ENCODE measurements around the gene AP2A2.

The AP2A2 gene

DNA sequence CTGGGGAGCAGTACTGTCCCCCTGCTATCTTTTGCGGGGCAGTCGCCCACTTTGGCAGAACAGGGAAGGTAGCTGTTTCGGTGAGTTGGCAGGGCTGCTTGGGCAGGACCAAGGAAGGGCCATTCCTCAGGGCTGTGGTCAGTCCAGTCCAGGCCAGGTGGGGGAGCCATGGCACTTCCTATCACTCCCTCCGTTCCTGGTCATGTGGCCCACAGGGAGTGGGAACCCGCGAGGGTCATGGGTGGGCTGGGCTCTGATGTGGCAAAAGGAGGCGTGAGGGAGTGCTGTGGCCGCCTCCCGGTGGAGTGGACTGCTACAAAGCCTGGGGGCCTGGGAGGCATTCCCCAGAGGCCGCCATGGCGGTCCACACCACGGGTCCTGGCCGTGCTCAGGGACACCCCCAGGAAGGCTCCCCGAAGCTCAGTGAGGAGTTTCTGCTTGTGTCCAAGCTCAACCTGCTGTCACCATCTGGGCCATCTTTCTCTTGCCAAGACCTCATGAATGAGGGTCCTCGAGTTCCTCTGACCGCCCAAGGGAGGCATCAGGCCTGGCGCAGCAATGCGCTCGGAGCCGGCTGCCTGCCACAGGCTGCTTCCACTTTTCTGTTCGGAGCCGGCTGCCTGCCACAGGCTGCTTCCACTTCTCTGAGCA is 27.0 kb upstream of the AP2A2 start:
- in situ Hi-C loops (cut with HindIII; ENCODE audit: low sequenced_read_pairs), result no loop called here

DNA sequence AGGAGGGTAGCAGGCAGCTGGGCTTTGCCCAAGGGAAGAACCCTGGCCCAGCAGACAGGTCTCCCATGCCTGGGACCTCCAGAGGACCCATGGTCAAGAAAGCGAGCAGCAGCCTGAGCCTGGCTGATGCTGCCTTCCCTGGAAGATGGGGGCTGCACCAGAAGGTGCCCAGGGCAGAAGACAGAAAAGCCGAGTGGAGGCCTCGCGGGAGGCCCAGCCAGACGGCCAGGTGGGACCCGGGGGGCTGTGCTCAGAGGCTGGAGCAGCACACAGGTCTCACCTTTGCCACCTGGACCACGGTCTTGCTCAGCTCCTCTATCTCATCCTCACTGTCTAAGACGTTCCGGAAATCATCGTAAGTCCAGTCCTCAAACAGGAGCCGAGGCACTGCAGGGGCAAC is 25.9 kb upstream of the AP2A2 start:
- in situ Hi-C loops (cut with HindIII; ENCODE audit: low sequenced_read_pairs), result no loop called here

DNA sequence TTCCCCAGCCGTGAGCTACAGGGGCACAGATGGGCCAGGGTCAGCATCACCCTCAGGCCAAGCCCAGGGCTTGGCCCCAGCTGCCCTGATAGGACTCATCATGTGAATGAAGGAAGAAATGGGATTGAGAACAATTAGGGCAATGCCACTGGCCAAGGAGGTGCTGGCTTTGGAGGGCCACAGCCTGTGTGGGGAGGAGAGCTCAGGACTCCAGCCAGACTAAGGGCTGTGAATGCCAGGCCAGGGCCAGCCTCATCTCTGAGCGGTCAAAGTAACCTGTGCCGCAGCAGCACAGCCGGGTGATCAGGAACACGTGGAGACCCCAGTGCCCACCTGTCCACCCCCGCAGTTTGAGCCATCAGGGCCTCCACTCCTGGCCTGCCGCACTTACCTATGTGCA is 25.1 kb upstream of the AP2A2 start:
- in situ Hi-C loops (cut with HindIII; ENCODE audit: low sequenced_read_pairs), result no loop called here

GRCh38 chr11:901452-902061 is 24.1 kb upstream of the AP2A2 start:
- in situ Hi-C loops (cut with HindIII; ENCODE audit: low sequenced_read_pairs), result no loop called here

- in situ Hi-C loops (cut with HindIII; ENCODE audit: low sequenced_read_pairs), result no loop called here
These were observed 21.3 kb upstream of the AP2A2 start for GRCh38 chr11:904380-904779.

GRCh38 chr11:905952-906351 is 19.7 kb upstream of the AP2A2 start:
- in situ Hi-C loops (cut with HindIII; ENCODE audit: low sequenced_read_pairs), result loop anchor here (5.0 kb wide), 2 partner anchors 91 to 146 kb away; no protein-coding TSS in a partner anchor

DNA sequence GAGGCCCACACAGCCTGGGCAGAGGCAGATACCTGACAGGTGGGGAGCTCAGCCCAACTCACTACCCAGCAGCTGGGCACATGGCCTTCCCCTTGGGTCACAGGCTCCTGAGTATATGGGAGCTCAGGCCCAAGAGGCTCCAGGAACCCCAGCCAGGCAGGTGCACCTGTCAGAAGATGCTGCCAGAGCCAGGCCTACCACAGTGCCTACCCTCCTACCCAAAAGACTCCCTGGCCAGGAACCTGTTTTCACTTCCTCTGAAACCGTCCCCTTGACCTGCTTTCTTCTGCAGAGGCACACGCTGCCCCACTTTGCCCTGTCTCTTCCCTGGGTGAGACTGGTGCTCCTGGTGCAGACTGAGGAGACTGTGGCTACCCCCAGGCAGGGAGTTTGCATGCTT is 18.0 kb upstream of the AP2A2 start:
- in situ Hi-C loops (cut with HindIII; ENCODE audit: low sequenced_read_pairs), result loop anchor here (5.0 kb wide), 2 partner anchors 90 to 145 kb away; no protein-coding TSS in a partner anchor

- in situ Hi-C loops (cut with HindIII; ENCODE audit: low sequenced_read_pairs), result loop anchor here (5.0 kb wide), 2 partner anchors 89 to 144 kb away; no protein-coding TSS in a partner anchor
These were observed 17.4 kb upstream of the AP2A2 start for GRCh38 chr11:908273-908672.

DNA sequence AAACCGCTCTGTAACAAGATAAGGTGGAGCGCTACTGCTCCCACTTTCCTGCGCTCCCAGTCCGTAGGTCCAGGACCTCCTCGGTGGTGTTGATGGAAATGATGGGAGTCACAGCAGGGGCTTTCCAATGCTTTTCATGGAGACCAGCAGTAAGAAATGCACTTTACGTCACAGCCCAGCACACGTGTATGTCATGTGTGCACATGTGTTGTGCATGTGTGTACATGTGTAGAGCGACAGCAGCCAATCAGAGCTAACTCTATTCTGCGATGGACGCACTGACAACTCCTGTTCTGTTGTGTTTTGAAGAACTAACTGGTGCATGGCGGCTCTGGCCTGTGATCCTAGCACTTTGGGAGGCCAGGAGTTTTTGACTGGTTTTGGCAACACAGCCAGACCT is 16.3 kb upstream of the AP2A2 start:
- in situ Hi-C loops (cut with HindIII; ENCODE audit: low sequenced_read_pairs), result loop anchor here (5.0 kb wide), 2 partner anchors 88 to 143 kb away; no protein-coding TSS in a partner anchor

GRCh38 chr11:910044-910588 is 15.6 kb upstream of the AP2A2 start:
- in situ Hi-C loops (cut with HindIII; ENCODE audit: low sequenced_read_pairs), result loop anchor here (10.0 kb wide), 1 partner anchor 95 kb away; the partner anchor contains the start of gene PNPLA2

- in situ Hi-C loops (cut with HindIII; ENCODE audit: low sequenced_read_pairs), result loop anchor here (10.0 kb wide), 1 partner anchor 96 kb away; the partner anchor contains the start of gene PNPLA2
These were observed 15.1 kb upstream of the AP2A2 start, which contains the start of gene CHID1 for GRCh38 chr11:910589-911030. TSS of gene CHID1 (minus strand) at chr11:910810. CDS start at chr11:904816, 5,994 bp downstream.

- in situ Hi-C loops (cut with HindIII; ENCODE audit: low sequenced_read_pairs), result loop anchor here (10.0 kb wide), 1 partner anchor 96 kb away; the partner anchor contains the start of gene PNPLA2
These were observed 14.4 kb upstream of the AP2A2 start for GRCh38 chr11:911031-911889.

DNA sequence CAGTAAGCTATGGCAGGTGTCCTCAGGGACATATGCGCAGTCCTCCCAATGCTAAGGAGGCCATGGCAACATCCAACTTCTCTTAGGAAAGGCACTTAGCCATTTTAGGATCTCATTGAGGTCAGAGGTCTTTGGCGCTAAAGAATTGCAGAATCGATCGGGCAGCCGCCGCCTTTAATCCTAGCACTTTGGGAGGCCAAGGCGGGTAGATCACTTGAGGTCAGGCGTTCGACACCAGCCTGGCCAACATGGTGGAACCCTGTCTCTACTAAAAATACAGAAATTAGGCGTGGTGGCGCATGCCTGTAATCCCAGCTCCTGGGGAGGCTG is 13.8 kb upstream of the AP2A2 start:
- in situ Hi-C loops (cut with HindIII; ENCODE audit: low sequenced_read_pairs), result loop anchor here (10.0 kb wide), 1 partner anchor 97 kb away; the partner anchor contains the start of gene PNPLA2

DNA sequence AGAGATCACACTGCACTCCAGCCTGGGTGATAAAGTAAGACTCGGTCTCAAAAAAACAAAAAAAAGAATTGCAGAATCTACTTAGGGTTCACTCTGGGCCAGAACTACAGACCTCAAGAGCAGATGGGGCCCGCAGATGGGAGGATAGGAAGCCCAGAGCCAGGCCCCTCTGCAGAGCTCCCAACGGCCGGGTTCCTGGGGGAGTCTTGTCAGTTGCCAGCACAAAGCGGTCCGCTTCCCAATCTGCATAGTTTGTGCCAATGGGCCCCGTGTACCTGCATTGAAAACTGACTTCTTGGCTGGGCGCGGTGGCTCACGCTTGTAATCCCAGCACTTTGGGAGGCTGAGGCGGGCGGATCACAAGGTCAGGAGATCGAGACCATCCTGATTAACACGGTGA is 13.4 kb upstream of the AP2A2 start:
- in situ Hi-C loops (cut with HindIII; ENCODE audit: low sequenced_read_pairs), result loop anchor here (10.0 kb wide), 1 partner anchor 97 kb away; the partner anchor contains the start of gene PNPLA2

DNA sequence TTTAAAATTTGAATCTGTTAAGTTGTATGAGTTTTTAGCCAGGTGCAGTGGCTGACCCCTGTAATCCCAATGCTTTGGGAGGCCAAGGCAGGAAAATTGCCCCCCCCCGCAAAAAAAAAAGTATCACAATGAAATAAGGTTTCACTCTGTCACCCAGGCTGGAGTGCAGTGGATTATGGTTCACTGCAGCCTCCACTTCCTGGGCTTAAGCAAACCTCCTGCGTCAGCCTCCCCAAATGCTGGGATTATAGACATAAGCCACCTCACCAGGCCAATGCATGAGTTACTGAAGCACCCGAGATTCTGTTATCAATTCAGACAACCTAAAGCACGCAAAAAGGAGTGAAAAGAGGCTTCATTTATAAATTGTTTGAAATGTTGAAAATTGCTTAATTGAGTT is 12.6 kb upstream of the AP2A2 start:
- in situ Hi-C loops (cut with HindIII; ENCODE audit: low sequenced_read_pairs), result loop anchor here (10.0 kb wide), 1 partner anchor 98 kb away; the partner anchor contains the start of gene PNPLA2

DNA sequence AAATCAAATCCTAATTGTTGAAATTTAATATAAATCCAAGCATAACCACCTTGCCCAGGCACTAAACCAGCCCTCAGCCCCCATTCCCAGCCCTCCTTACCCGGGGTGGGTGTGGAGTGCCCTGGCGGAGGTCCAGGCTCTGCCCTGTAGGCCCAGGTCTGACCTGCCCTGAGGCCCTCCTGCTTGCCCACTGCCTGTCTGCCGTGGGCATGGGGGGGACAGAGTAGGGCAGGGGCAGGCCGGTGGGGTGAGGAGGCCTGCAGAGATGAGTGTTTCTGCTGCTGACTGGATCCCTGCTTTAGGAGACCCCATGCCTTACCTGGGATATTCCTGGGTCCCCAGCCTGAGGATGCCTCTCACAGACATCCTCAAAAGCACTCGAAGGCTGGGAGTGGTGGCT is 11.5 kb upstream of the AP2A2 start:
- in situ Hi-C loops (cut with HindIII; ENCODE audit: low sequenced_read_pairs), result loop anchor here (10.0 kb wide), 1 partner anchor 99 kb away; the partner anchor contains the start of gene PNPLA2

GRCh38 chr11:914747-915501 is 10.7 kb upstream of the AP2A2 start:
- in situ Hi-C loops (cut with HindIII; ENCODE audit: low sequenced_read_pairs), result loop anchor here (10.0 kb wide), 1 partner anchor 100 kb away; the partner anchor contains the start of gene PNPLA2

DNA sequence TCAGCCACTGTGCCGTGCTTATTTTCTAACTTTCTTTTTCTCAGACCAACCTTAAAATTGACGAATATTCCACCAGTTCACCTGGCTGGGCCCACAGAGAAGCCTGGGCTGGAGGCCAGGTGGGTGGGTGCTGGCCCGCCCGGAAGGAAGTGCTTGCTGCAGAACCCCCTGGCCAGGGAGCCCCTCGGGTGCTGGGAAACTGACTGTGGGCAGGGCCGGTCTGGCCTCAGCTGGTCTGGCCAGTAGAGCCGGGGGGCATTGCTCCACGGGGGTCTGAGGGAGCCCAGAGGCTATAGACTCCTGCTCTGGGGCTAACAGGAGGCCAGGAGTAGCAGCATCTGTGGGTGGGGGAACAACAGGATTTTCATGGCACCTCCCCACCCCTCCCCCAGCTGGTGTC is 8.2 kb upstream of the AP2A2 start:
- in situ Hi-C loops (cut with HindIII; ENCODE audit: low sequenced_read_pairs), result loop anchor here (10.0 kb wide), 1 partner anchor 103 kb away; the partner anchor contains the start of gene PNPLA2

DNA sequence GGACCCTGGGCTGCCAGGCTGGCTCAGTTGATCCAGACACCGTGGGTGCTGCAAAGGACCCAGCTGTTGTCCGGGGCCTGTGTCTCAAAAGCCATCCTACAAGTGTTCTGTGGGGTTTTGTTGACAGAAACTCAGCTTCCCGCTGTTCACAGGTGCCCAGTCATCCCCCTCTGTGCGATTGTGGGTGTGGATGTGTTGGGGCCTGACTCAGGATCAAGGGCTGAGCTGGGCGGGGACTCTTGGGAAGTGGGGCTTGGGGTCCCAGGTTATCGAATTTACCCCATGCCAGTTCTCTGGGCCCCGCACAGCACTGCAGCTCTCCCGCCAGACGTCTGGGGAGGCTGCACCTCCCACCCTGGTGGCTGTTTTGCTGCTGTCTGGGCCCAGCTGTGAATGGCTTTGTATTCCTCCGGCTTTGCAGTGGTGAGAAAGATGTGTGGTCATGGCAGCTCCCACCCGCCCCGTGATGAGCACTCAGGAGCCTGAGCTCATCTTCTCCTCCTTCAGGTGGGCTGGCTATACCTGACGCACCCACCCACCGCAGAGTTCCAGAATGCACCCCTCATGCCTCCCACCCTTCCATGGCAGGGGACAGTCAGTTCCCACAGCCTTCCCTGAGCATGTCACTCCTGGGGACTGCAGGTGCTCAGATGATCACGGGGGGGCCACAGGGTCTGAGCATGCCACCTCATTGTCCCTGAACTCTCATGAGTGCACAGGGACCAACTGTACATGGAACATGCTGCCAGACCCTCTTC is 3.6 kb upstream of the AP2A2 start:
- in situ Hi-C loops (cut with HindIII; ENCODE audit: low sequenced_read_pairs), result no loop called here
